Right lobe of liver (tissue), 6 donors: ENCODE results near the gene RASSF7. TPM values are rescaled to one million over a fixed set of nuclear protein-coding genes. Genes with fewer than 3 reads are reported as not detected.

Experiments used
- ATAC-seq, 4 donors: fragments of 200-7000 bp; cut with Tn5 transposase; one replicate each; pipeline ENCODE4 v1.9.1; 2020; ENCODE audit warnings: mild to moderate bottlenecking in 4 of 4, moderate library complexity in 4 of 4
- DNase-seq, 3 donors: peaks; one replicate each; pipeline ENCODE4 v3.0.0-alpha.2; 2020
- H3K27ac ChIP-seq, 3 donors: fragments of 200-600 bp; one replicate each; pipeline ENCODE4 v1.8.0; 2022
- H3K27me3 ChIP-seq, 2 donors: fragments of 200-600 bp; one replicate each; pipeline ENCODE4 v1.8.0; 2022
- H3K36me3 ChIP-seq, 4 donors: fragments of 200-600 bp; sonication (generic) in 1 of 4; one replicate each; pipeline versions ENCODE4 v1.5.1 to v1.8.0; 2017 to 2022; ENCODE audit warnings: control low read depth in 1 of 4
- H3K4me1 ChIP-seq, 4 donors: fragments of 200-600 bp; sonication (generic) in 1 of 4; one replicate each; pipeline versions ENCODE4 v1.5.1 to v1.8.0; 2017 to 2022; ENCODE audit warnings: control low read depth in 1 of 4
- H3K4me3 ChIP-seq, 3 donors: fragments of 200-600 bp; one replicate each; pipeline ENCODE4 v1.8.0; 2022
- H3K9me3 ChIP-seq, 4 donors: fragments of 200-600 bp; sonication (generic) in 1 of 4; one replicate each; pipeline versions ENCODE4 v1.5.1 to v1.8.0; 2017 to 2022; ENCODE audit warnings: control low read depth in 1 of 4
- CTCF ChIP-seq, 4 donors: fragments of 200-600 bp in 3 of 4; fragments of 450-650 bp in 1 of 4; IDR thresholded peaks; one replicate each; pipeline versions ENCODE4 v1.5.1 to v1.8.0; 2016 to 2022; ENCODE audit warnings: antibody characterized with exemption in 4 of 4, mild to moderate bottlenecking in 2 of 4
- POLR2A ChIP-seq: fragments of 450-650 bp; IDR thresholded peaks from one replicate; pipeline ENCODE4 v1.6.1; 2017; ENCODE audit warnings: antibody characterized with exemption, mild to moderate bottlenecking
- WGBS: methylation state at CpG from one replicate; pipeline ENCODE4 v1.1.6; 2018; ENCODE audit warnings: low coverage, low lambda C conversion rate; ENCODE audit not compliant: insufficient coverage; ENCODE audit errors: missing lambda C conversion rate; 5-methylcytosine and 5-hydroxymethylcytosine counted together
- intact Hi-C, 2 donors: fragments of 100-400 bp; cut with DNase I; formaldehyde crosslinking; loops; one replicate each; pipeline versions ENCODE4 v1.11.2 to v1.14.1; 2022
- total RNA-seq, 6 experiments: library from RNA; depleted of rRNA in 2 of 6; stranded (reverse); fragments of >200 nt in 2 of 6; fragmentation: NEBNext Ultra II Directional in 3 of 6; extraction: Animal tissue kit (Norgen Biotek cat#: 25700) in 3 of 6; gene quantifications; one replicate each; pipeline versions ENCODE4 v1.1.0 to v1.2.4, GENCODE V29; 2016 to 2023
- donor health status: DM: no; HTN: yes; CAD: no.
- donor health status: DM: no; HTN: no; CAD: no.
- donor health status: DM: no; HTN: no; CAD: no.
- donor health status: DM: no; HTN: yes; CAD: no.
- donor health status: DM: no; HTN: yes; CAD: no.

RASSF7 gene
- total RNA-seq, 6 experiments from 2014 or later: 20.5 to 61.1 (median 39.5) TPM

GRCh38 chr11:597166-597725 lies 36.5 kb downstream of the RASSF7 start:
- H3K4me1 ChIP-seq: no peaks in the 10 kb centered on the region
- intact Hi-C loops: no loop called here
- no peaks in the 10 kb centered on the region for H3K9me3 ChIP-seq
- no peak overlapping the region for H3K27ac ChIP-seq
- H3K36me3 ChIP-seq: peaks cover 0 to 94% (median 42%) of the 10 kb centered on the region in 4 donors
- no peak for ATAC-seq
- no peaks in the 10 kb centered on the region for H3K27me3 ChIP-seq
- H3K4me3 ChIP-seq: no peak overlapping the region
- no peak for DNase-seq
- WGBS: 82% methylated on average over 9 of the region's 29 CpGs
- TF ChIP-seq POLR2A (no peak), CTCF (IDR thresholded peaks at IDR 0.05) (no peak)

GRCh38 chr11:598005-598680 lies 37.4 kb downstream of the RASSF7 start:
- H3K27me3 ChIP-seq: no peaks in the 10 kb centered on the region
- intact Hi-C loops: no loop called here
- 88% methylated on average over 6 of the region's 30 CpGs for WGBS
- no peak for DNase-seq
- peaks cover 0 to 89% (median 39%) of the 10 kb centered on the region in 4 donors for H3K36me3 ChIP-seq
- H3K27ac ChIP-seq: no peak overlapping the region
- H3K4me1 ChIP-seq: peaks cover 0 to 5% (median 2%) of the 10 kb centered on the region in 4 donors
- no peak overlapping the region for H3K4me3 ChIP-seq
- TF ChIP-seq CTCF (IDR thresholded peaks at IDR 0.05): no peak
- no peaks in the 10 kb centered on the region for H3K9me3 ChIP-seq
- ATAC-seq: peak in 1 of 4 donors; percentile 3

GRCh38 chr11:601573-602245 lies 40.9 kb downstream of the RASSF7 start:
- intact Hi-C loops: no loop called here
- no peak for DNase-seq
- peaks cover 0 to 17% (median 5%) of the 10 kb centered on the region in 4 donors for H3K4me1 ChIP-seq

GRCh38 chr11:603154-603553 lies 42.4 kb downstream of the RASSF7 start:
- peak in 3 of 4 donors; percentile 4 to 48 (median 10) for ATAC-seq
- Histone ChIP-seq H3K4me1 (peaks cover 0 to 24% (median 12%) of the 10 kb centered on the region in 4 donors), H3K27me3 (no peaks in the 10 kb centered on the region), H3K36me3 (peaks cover 0 to 90% (median 53%) of the 10 kb centered on the region in 4 donors), H3K27ac (no peak overlapping the region), H3K4me3 (no peak overlapping the region), H3K9me3 (no peaks in the 10 kb centered on the region)
- TF ChIP-seq POLR2A (no peak), CTCF (IDR thresholded peaks at IDR 0.05) (no peak)
- WGBS: 67% methylated on average over 11 of the region's 13 CpGs
- intact Hi-C loops: no loop called here
- DNase-seq: no peak

More at GRCh38 chr11:601573-602245, 40.9 kb downstream of the RASSF7 start:
- TF ChIP-seq POLR2A (no peak), CTCF (IDR thresholded peaks at IDR 0.05) (no peak)
- H3K27ac ChIP-seq: no peak overlapping the region
- ATAC-seq: no peak
- no peaks in the 10 kb centered on the region for H3K9me3 ChIP-seq
- 94% methylated on average over 10 of the region's 23 CpGs for WGBS
- no peaks in the 10 kb centered on the region for H3K27me3 ChIP-seq
- H3K4me3 ChIP-seq: no peak overlapping the region
- peaks cover 0 to 90% (median 50%) of the 10 kb centered on the region in 4 donors for H3K36me3 ChIP-seq
